Activated T-cell treated with anti-CD3 and anti-CD28 coated beads, Interleukin-2, amount 50 U/mL, for 1 hour (primary cell): Measurements from ENCODE around the gene GPR107.

Source experiments
- DNase-seq: peaks from one replicate; pipeline ENCODE4 v3.0.0-alpha.2; 2020

Gene GPR107

GRCh38 chr9:130028493-130029222, 25.0 kb upstream of the GPR107 start:
- DNase-seq: no peak

GRCh38 chr9:130029223-130029973, 24.3 kb upstream of the GPR107 start:
- DNase-seq: no peak

DNA sequence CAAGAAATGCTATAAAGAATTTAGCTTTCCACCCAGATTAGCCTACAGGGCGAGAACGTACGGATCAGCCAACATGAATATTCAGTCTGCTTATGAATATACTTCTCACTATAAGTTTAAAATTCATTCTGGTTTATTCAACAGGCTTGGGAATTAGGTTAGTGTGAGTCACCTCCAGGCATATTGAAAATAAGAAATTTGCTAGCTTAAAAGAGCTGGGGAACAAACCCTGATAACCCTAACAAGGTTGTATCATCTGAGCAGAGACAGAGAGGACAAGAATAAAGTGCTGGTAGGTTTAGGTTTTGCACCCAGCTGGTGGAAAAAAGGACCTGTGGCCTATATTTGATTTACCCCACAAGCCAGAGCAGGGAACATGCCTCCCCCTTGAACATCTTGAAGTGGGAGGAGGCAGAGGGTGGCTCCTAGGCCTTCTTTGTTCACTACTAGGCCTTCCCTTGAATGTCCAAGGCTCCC, 23.0 kb upstream of the GPR107 start:
- no peak for DNase-seq

- DNase-seq: no peak
These were observed 19.1 kb upstream of the GPR107 start for GRCh38 chr9:130034570-130034969.

GRCh38 chr9:130036099-130036498, 17.6 kb upstream of the GPR107 start:
- no peak for DNase-seq

DNA sequence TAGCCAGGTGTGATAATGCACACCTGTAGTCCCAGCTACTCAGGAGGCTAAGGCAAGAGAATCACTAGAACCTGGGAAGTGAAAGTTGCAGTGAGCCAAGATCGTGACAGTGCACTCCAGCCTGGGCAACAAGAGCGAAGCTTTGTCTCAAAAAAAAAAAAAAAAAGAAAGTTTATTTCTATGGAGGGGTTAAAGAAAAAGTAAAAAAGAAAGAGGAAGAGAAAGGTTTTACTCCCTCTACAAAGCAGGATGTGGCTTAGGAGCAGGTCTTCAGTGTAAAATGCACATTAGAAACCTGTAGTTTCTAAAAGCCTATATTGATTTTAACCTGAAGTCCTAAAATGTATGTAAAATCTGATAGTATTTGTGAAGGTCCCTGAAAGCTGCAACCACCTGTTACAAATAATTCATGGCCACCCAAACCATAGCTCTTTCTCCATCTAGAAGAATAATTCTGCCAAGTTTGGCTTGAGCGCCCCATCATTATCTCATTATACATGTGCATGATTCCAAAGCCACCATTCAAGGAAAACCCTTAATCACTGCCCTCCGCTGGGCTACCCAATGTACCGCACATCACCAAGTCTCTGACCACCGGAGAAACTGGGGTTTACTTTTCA, 14.1 kb upstream of the GPR107 start:
- no peak for DNase-seq

DNA sequence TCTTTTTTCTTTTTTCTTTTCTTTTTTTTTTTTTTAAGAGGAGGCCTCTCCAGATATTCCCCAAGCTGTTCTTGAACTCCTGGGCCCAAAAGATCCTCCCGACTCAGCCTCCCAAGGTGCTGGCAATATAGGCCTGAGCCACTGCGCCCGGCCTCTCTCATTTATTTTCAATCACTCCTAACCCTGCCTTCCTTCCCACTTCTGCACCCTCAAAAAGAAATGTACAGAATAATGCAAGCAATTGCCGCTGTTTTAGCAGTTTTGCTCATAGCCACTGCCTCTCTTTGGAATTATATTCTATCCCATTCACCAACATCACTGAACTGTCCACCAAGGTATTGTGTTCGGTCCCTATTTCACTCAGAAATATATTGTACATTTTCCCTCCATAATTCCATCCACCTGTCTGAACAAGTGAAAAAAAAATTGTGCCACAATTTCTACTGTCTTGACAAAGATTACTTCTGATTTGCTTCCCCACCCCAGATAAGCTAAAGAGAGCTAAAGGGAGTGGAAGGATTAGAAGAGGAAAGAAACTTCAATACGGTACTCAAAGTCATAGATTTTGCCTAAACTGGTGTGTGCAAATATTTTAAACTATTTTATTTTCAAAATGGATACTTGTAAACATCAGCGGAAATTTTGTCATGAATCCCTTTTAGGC, 12.6 kb upstream of the GPR107 start:
- no peak for DNase-seq

GRCh38 chr9:130041648-130042405, 11.9 kb upstream of the GPR107 start:
- no peak for DNase-seq

DNA sequence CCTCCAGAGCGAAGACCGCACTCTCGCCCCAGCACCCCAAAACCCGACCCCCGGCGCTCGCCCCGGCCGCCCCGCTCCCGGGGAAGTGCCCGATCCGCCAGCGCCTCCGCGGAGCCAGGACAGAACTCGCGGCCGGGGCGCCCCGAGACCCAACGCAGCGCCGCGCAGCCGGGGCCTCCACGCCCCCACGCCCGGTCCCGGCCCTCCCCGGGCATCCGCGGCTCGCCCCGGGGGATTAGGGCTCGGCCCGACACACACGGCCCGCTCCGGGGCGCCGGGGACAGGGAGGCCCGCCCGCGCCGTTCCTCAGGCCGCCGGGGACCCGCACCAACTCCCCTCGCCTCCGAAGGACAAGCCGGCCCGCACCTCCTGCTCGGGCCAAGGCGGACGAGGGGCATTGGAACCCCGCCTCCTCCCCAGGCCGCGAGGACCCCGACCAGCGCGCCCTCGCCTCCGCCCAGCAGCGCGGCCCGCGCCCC, 11.3 kb upstream of the GPR107 start:
- peak; percentile 59 for DNase-seq

DNA sequence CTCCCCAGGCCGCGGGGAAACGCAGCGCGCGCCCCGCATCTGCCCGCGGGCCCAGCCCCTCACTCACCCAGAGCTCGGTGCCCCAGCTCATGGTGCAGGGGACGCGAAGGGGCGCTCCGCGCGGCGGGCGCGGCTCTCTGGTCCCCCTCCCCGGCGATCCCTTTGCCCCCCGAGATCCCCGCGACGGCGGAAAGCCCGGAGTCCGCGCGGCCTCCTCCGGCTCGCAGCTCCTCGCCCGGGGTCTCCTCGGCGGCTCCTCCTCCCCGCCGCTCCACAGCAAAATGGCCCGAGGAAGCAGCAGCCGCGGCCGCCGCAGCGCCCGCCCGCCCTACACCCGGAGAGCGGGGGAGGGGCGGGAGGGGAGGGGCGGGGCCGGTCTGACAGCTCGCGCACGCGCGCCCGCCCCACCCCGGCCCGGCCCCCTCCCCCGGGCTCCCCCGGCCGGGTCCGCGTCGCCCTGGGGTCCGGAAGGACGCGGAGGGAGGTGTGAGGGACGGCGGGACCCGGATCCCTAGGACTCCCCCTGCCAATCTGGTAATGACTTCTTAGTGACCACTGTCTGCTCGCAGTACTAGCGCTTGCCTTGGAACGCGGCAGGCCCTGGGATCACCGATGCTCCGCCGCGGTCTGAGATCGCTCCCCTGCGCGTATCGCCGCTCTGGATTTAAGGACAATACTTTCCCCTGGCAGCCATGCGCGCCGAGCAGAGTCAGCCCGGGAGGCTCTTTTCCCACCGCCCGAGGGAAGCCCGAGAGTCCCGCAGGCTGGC, 10.6 kb upstream of the GPR107 start, which contains the start of gene FNBP1:
Gene FNBP1, minus strand, starts transcription at position 305 of the 769 bp plus-strand sequence. Its CDS starts 214 bp downstream, at position 91.
- peak; percentile 86 for DNase-seq

DNA sequence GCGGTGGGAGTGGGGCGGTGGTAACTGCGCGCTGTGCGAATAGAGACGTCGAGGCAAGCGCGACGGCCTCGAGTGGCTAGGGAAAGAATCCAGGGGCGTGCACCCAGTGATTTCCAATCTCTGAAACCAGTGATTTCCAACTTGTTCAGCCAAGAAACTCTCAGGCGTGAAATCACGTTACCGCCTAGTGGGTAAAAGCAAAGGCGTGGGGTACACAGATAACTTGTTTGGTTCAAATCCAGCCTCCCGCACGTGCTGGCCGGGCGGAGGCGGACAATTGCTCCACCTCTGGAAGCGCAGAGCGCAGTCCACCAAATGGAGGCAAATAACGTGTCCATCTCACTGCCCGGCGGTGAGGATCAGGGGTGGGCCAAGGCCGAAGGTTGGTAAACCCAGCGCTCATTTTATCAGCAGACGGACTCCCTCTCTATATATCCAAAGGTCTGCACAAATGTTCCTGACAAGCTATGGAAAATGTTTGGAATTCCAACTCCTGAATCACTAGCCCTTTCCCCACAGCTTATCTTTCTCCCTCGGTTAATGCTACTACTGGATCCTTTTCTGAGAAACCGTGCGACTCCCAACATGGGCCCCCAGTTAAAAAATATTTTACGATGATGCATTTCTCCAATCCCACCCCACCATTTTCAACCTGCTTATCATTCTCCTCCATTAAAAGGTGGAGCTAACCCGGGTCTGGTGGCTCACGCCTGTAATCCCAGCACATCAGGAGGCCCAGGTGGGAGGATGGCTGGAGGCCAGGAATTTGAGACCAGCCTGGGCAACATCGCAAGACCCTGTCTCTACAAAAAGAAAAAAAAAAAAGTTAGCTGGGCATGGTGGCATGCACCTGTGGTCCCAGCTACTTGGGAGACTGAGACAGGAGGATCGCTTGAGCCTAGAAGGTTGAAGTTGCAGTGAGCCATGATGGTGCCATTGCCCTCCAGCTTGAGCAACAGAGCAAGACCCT, 9.8 kb upstream of the GPR107 start:
- no peak for DNase-seq

DNA sequence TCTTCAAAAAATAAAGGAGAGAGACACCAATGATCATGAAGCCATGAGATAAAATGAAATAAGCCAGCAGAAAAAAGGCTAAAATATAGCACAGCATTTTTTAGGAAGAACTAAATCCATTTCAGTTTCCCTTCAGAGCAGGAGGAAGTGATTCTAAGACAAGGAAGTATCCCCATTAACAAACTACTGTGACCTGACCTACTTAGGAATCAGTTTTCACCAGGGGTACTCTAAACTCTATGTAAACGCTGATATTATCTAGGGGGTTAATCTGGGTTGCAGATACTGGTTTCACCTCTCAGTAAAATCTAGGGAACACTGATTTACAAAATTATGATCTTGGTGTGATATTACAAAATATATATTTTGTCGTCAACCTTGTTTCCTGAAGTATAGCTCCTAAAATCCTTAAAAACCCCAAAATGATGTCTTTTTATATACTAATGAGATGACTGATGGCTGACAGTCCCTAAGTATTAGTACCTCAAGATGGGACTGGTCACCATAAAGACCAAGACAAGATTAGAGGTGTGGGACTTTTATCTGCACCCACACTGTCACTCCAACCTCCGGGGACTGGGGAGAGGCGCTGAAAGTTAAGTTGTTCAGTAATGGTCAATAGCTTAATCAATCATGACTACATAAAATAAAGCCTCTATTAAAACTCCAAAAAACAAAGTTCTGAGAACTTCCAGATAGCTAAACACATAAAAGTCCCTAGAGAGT, 7.8 kb upstream of the GPR107 start:
- no peak for DNase-seq

GRCh38 chr9:130049431-130050210, 4.1 kb upstream of the GPR107 start:
- no peak for DNase-seq

GRCh38 chr9:130050462-130050861, 3.2 kb upstream of the GPR107 start:
- DNase-seq: no peak

DNA sequence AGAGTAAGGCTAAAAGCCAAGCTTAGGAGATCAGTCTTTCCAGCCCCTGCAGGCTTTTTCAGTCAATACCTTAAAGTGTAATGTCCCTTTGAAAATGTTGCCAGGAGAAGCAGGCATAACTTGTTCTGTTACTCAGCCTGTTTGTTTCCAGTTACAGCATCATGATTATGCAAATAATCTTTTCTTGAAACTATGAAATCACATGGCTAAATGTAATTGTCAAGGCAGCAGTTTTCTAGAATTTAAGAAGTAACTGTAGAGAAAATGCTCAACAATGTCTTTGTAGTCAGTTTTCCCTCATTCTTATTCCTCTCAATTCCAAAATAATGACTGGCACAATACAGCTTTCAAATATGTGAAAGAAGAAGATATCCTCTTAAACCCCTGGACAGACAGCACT, 1.9 kb upstream of the GPR107 start:
- DNase-seq: no peak

DNA sequence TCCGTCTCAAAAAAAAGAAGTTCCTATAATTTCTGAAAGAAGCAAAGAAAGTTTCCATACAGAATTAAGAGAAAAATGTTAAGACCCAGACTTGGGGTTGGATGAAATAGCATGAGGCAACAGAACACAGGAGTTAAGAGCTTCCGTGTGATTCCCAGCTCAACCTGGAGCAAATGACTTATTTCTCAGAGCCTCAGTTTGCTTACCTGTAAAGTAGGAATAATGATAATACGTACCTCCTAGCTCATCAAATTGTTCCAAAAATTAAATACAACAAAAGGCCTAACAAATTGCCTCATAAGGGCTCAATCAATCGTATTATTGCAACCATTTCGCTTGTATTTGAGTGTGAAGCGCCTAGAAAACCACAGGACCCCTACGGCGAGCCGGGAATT, 600 bp upstream of the GPR107 start:
- DNase-seq: no peak

- DNase-seq: no peak
These were observed 650 bp downstream of the GPR107 start for GRCh38 chr9:130054325-130054786.

DNA sequence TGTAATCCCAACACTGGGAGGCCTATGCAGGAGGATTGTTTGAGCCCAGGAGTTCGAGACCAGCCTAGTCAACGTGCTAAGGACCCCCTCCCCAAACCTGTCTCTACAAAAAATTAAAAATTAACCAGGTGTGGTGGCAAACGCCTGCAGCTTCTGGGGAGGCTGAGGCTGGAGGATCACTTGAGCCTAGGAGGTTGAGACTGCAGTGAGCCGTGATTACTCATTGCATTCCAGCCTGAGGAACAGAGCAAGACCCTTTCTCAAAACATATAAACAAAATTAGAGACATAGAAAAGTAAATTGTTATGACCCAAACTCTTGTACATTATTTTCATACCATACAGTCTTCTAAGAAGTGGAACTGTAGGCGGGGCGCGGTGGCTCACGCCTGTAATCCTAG, 1.1 kb downstream of the GPR107 start:
- no peak for DNase-seq

- DNase-seq: no peak
These were observed 4.4 kb downstream of the GPR107 start for GRCh38 chr9:130058154-130058553.
